HG02870 (cell line): ENCODE measurements around the gene ZNF407.
A peak's percentile ranks its signal among the peaks of the same experiment; 100 is the strongest.

ENCODE experiments used
- ATAC-seq: cut with Tn5 transposase; IDR thresholded peaks from one replicate; pipeline ENCODE4 v1.9.1; 2021; ENCODE audit warnings: mild to moderate bottlenecking, moderate library complexity; ENCODE audit not compliant: unreplicated experiment

ZNF407 gene

GRCh38 chr18:74916773-74917393, 319.2 kb downstream of the ZNF407 start:
- ATAC-seq = no peak

- ATAC-seq = no peak
Observed at GRCh38 chr18:74918276-74918790, 320.7 kb downstream of the ZNF407 start.

- ATAC-seq = no peak
Observed at GRCh38 chr18:74921057-74921820, 323.6 kb downstream of the ZNF407 start.

GRCh38 chr18:74926051-74926450, 328.4 kb downstream of the ZNF407 start:
- ATAC-seq = no peak

GRCh38 chr18:74928194-74928968, 330.7 kb downstream of the ZNF407 start:
- ATAC-seq = no peak

- no peak for ATAC-seq
Observed at GRCh38 chr18:74929110-74929509, 331.4 kb downstream of the ZNF407 start.

- ATAC-seq = no peak
Observed at GRCh38 chr18:74930616-74931015, 332.9 kb downstream of the ZNF407 start.

GRCh38 chr18:74933930-74934329, 336.3 kb downstream of the ZNF407 start:
- ATAC-seq = no peak

- ATAC-seq = no peak
Observed at GRCh38 chr18:74935434-74935833, 337.8 kb downstream of the ZNF407 start.

GRCh38 chr18:74936343-74936742, 338.7 kb downstream of the ZNF407 start:
- ATAC-seq = no peak

- ATAC-seq = no peak
Observed at GRCh38 chr18:74937291-74937690, 339.6 kb downstream of the ZNF407 start.

- no peak for ATAC-seq
Observed at GRCh38 chr18:74940856-74941255, 343.2 kb downstream of the ZNF407 start.

GRCh38 chr18:74942319-74942910, 344.7 kb downstream of the ZNF407 start:
- peak; percentile 77 for ATAC-seq

- no peak for ATAC-seq
Observed at GRCh38 chr18:74944676-74945075, 347.0 kb downstream of the ZNF407 start.

- no peak for ATAC-seq
Observed at GRCh38 chr18:74945774-74946545, 348.3 kb downstream of the ZNF407 start.

GRCh38 chr18:74946646-74947375, 349.1 kb downstream of the ZNF407 start:
- ATAC-seq = no peak

GRCh38 chr18:74947417-74947816, 349.7 kb downstream of the ZNF407 start:
- ATAC-seq = no peak

- no peak for ATAC-seq
Observed at GRCh38 chr18:74947875-74948274, 350.2 kb downstream of the ZNF407 start.

- ATAC-seq = no peak
Observed at GRCh38 chr18:74949611-74950010, 351.9 kb downstream of the ZNF407 start.

- no peak for ATAC-seq
Observed at GRCh38 chr18:74950479-74950878, 352.8 kb downstream of the ZNF407 start.
